Occipital lobe (tissue), 2 donors: ENCODE measurements around the gene ZNF253. TPM values are rescaled to one million over a fixed set of nuclear protein-coding genes. Genes with fewer than 3 reads are reported as not detected.
"Not testable (repeated sequence)": the region's sequence is repeated elsewhere in the genome, so short reads cannot be mapped to it uniquely, and the experiment has no call there.

ENCODE experiments used
- DNase-seq: peaks from one replicate; lab custom pipeline; 2025; lab: John Stamatoyannopoulos, UW
- total RNA-seq: library from RNA; depleted of rRNA; stranded (reverse); fragments of >200 nt; gene quantifications from one replicate; pipeline ENCODE4 v1.2.3, GENCODE V29; 2014

ZNF253 gene
- 44.3 TPM for total RNA-seq

- DNase-seq, result peak; percentile 94
Measured at GRCh38 chr19:19865750-19866610, at the start of gene ZNF253. Gene ZNF253 (plus strand): TSS chr19:19865882. CDS start chr19:19865997, 115 bp downstream.

GRCh38 chr19:19816679-19817078 is 49.0 kb upstream of the ZNF253 start:
- DNase-seq, result no peak

GRCh38 chr19:19817357-19817756 is 48.3 kb upstream of the ZNF253 start:
- no peak for DNase-seq

GRCh38 chr19:19820774-19821320 is 44.8 kb upstream of the ZNF253 start:
- DNase-seq, result no peak

GRCh38 chr19:19821366-19821951 is 44.2 kb upstream of the ZNF253 start, which contains the start of gene ZNF506:
Gene ZNF506 (minus strand): TSS chr19:19821750. CDS start chr19:19821603, 147 bp downstream.
- peak; percentile 93 for DNase-seq

GRCh38 chr19:19821976-19822375 is 43.7 kb upstream of the ZNF253 start:
- not testable (repeated sequence) for DNase-seq

GRCh38 chr19:19823916-19824315 is 41.8 kb upstream of the ZNF253 start:
- DNase-seq, result no peak

GRCh38 chr19:19826875-19827274 is 38.8 kb upstream of the ZNF253 start:
- no peak for DNase-seq

- DNase-seq, result no peak
Measured at GRCh38 chr19:19835560-19836038, 30.1 kb upstream of the ZNF253 start.

- DNase-seq, result no peak
Measured at GRCh38 chr19:19847781-19848180, 17.9 kb upstream of the ZNF253 start.

GRCh38 chr19:19849056-19849455 is 16.6 kb upstream of the ZNF253 start:
- no peak for DNase-seq

GRCh38 chr19:19851740-19852139 is 13.9 kb upstream of the ZNF253 start:
- DNase-seq, result not testable (repeated sequence)

- DNase-seq, result no peak
Measured at GRCh38 chr19:19858751-19859150, 6.9 kb upstream of the ZNF253 start.

- DNase-seq, result no peak
Measured at GRCh38 chr19:19860756-19861390, 4.8 kb upstream of the ZNF253 start.

GRCh38 chr19:19866611-19867248 is 1.0 kb downstream of the ZNF253 start:
- no peak for DNase-seq

- not testable (repeated sequence) for DNase-seq
Measured at GRCh38 chr19:19870086-19870485, 4.4 kb downstream of the ZNF253 start.

- no peak for DNase-seq
Measured at GRCh38 chr19:19871932-19872331, 6.2 kb downstream of the ZNF253 start.

- no peak for DNase-seq
Measured at GRCh38 chr19:19873381-19873780, 7.7 kb downstream of the ZNF253 start.

GRCh38 chr19:19877724-19878123 is 12.0 kb downstream of the ZNF253 start:
- DNase-seq, result no peak

- DNase-seq, result no peak
Measured at GRCh38 chr19:19884583-19884982, 18.9 kb downstream of the ZNF253 start.
